COLO668 (cell line): ENCODE data around the gene UHRF2.
"Not testable (repeated sequence)": the region's sequence is repeated elsewhere in the genome, so short reads cannot be mapped to it uniquely, and the experiment has no call there.

Source experiments
- DNase-seq: peaks from one replicate; lab custom pipeline; 2025; ENCODE audit not compliant: unreplicated experiment; lab: John Stamatoyannopoulos, UW

Gene UHRF2, protein sequence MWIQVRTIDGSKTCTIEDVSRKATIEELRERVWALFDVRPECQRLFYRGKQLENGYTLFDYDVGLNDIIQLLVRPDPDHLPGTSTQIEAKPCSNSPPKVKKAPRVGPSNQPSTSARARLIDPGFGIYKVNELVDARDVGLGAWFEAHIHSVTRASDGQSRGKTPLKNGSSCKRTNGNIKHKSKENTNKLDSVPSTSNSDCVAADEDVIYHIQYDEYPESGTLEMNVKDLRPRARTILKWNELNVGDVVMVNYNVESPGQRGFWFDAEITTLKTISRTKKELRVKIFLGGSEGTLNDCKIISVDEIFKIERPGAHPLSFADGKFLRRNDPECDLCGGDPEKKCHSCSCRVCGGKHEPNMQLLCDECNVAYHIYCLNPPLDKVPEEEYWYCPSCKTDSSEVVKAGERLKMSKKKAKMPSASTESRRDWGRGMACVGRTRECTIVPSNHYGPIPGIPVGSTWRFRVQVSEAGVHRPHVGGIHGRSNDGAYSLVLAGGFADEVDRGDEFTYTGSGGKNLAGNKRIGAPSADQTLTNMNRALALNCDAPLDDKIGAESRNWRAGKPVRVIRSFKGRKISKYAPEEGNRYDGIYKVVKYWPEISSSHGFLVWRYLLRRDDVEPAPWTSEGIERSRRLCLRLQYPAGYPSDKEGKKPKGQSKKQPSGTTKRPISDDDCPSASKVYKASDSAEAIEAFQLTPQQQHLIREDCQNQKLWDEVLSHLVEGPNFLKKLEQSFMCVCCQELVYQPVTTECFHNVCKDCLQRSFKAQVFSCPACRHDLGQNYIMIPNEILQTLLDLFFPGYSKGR

DNA sequence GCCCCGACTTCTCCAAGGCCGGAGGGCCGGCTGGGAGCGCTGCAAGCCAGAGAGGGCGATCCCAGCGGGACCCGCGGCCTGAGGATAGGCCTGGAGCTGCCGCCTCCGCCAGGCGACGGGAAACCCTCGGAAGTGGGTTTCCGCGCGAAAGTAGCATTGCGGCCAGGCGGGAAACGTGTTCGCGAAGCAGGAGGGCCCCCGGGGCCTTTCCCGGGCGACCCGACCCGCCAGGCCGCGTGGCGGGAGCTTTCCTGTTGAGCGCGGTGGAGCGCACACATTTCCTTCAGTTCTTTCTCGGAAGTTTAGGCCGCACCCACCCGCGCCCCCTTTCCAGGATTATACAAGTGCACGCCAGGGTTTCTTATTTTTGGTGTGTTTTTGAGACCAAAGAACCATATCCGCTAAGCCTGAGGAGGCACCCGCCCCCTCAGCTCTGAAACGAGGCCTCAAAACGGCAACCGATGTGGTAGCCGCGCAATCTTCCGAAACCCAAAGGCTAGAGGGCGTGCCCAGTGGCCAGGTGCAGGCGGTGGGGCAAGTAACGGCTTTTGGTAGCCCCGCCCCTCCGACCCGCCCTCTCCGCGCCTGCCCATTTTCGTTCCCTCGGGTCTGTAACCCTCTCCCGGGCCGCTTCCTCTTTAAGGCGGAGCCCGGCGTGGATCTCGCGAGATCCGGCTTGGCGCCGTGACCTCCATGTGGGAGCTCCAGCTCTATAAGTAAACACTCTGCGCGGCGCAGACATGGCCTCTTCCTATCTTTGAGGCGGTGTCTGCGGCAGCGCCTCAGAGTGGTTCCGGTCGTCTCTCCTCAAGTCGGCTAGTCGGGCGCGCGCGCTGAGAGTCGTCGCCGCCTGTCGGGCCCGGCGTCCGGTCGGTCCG is at the start of gene UHRF2:
Gene UHRF2 (plus strand): TSS at position 713 of the 878 bp plus-strand sequence. CDS start 292 bp downstream, outside the sequence.
- DNase-seq: peak; percentile 97

DNA sequence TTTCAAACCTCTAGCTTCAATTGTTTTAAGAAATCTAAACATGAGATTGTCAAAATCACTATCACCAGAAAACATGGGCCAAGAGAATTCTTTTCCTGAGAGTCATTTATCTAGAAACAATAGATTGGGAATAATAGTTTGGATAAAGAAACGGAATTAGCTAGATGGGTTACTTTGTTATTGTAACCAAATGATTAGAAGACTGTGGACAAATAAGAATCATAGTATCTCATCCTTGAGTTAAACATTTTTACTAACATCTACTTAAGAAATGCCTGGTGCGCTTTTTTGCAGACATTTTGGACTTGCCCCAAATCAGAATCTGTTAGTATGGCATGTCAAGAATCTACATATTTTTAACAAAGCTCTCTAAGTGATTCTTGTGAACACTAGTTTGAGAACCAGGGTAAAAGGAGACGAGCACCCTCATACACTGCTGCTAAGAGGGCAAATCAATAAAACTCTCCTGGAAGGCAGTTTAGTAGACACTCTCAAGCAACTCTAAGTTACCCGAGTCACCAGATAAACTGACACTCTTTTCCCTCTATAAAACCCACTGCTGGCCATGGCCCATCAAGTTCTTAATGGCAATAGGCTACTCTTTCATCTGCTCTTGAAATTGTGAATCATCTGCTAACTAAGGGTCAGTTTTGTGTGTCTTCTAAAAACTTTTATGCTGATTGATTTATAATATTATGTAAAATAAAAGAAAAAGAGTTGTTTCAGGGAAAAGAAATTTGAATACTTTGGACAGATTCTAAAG is 45.7 kb upstream of the UHRF2 start:
- DNase-seq: no peak

DNA sequence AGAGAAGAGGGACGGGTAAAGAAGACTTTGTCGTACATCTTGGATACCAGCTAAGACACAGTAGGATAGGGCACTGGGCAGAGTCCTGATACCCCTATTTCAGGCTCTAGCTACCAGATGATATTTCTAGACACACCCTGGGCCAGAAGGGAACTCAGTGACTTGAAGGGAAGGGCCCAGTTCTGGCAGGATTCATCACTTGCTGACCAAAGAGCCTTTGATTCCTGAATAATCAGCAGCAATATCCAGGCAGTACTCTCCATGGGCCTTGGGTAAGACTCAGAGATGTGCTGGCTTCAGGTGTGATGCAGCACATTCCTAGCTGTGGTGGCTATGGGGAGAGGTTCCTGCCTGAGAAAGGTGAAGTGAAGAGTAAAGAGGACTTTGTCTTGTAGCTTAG is 44.2 kb upstream of the UHRF2 start:
- no peak for DNase-seq

DNA sequence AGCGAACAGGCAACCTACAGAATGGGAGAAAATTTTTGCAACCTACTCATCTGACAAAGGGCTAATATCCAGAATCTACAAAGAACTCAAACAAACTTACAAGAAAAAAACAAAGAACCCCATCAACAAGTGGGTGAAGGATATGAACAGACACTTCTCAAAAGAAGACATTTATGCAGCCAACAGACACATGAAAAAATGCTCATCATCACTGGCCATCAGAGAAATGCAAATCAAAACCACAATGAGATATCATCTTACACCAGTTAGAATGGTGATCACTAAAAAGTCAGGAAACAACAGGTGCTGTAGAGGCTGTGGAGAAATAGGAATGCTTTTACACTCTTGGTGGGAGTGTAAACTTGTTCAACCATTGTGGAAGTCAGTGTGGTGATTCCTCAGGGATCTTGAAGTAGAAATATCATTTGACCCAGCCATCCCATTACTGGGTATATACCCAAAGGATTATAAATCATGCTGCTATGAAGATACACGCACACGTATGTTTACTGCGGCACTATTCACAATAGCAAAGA is 31.5 kb upstream of the UHRF2 start:
- not testable (repeated sequence) for DNase-seq

DNA sequence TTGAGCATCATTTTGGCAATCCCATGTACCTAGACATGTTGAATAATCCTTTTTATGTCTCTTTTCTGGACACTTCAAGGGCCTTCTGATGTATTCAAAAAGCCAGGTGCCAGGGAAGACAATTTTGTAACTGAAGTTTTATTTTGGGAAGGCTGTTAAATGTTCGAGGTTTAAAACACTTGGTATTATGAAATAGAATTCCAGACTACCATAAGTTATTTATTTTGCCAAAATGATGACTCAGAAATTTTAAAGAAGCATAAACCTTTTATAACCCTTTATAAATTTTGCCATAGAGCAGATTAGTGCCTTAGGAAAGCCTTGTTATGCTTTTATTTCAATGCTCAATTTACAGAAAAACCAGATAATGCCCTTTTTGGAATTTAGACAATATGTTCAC is 30.3 kb upstream of the UHRF2 start:
- DNase-seq: no peak

DNA sequence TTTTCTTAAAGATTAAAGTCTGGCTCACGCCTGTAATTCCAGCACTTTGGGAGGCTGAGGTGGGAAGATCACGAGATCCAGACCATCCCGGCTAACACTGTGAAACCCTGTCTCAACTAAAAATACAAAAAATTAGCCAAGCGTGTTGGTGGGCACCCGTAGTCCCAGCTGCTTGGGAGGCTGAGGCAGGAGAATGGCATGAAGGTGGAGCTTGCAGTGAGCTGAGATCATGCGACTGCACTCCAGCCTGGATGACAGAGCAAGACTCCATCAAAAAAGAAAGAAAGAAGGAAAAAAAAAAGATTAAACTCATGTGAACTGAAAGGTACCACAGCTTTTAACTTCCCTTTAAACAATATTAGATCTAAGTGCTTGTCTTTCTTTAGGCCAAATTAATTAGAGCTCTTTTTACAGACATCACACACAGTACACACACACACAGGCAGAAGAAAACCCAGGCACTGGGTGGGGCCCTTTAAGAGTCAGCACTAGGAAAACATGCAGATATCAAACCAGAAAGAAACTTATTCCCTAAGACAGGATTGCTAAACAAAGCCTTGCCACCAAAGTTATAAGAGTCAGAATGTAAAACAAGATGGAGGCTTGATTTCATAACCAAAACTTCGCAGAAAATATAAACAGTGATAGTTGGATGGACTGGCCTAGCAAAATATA is 29.3 kb upstream of the UHRF2 start:
- no peak for DNase-seq

DNA sequence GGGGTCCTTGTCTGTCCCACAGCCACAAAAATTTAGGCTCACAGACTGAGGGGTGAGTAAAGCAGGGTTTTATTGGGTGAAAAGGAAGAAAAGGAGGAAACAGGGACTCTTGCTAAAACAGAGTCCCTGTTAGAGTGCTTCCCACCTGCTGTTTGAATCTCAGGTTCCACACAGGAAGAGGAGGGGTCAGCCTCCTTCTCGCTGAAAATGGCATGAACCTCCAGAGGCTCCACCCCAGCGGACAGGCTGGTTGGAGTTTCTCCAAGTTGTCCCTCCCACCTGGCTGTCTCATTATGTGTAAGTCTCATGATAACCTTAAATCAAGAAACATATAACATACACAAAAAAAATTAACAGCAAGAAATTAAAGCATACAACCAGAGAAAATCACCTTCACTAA is 28.3 kb upstream of the UHRF2 start:
- no peak for DNase-seq

DNA sequence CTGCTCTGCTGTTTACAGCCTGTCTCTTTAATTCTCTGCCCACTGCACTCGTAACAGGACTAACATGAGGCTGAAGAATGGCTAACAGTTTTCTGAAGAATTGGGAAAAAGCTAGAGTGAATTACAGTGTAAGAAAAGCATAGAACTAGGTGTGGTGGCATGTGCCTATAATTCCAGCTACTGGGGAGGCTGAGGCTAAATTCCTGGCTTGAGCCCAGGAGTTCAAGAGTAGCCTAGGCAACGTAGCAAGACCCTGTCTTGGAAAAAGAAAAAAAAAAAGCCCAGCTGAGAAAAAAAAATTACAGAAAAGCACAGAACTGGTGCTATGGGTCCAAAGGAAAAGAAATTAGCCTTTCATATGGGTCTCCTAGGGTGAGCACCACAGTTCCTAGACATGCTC is 13.9 kb upstream of the UHRF2 start:
- no peak for DNase-seq

DNA sequence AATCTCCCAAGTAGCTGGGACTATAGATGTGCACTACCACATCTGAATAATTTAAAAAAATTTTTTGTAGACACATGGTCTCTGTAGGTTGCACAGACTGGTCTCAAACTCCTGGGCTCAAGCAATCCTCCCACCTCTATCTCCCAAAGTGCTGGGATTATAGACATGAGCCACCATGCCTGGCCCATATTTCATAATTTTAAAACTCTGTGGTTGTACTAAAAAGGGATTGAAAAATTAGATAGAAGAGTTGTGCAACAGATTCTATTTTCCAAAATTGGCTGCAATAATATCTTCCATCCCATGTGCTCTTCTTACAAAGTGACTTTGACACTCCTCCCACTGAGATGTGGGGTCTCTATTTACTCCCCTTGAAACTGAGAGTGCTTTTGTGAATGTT is 7.6 kb upstream of the UHRF2 start:
- DNase-seq: no peak

DNA sequence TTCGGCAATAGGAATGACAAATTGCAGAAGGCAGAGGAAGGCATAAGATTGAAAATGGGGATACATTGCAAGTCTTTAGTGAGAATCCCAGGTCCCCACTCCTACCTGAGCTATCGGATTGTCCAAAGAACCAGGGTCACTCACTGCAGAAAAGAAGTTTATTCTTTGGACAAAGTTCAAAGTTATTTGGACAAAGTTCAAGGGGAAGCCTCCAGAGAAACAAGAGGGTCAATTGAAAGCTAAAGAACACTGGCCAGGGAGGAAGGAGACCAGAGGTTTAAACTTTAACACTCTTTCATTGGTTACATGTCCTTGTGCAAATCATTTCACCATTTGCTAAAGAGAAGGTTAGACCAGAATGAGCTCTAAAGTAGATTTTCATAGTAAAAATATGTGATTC is 5.2 kb upstream of the UHRF2 start:
- no peak for DNase-seq

DNA sequence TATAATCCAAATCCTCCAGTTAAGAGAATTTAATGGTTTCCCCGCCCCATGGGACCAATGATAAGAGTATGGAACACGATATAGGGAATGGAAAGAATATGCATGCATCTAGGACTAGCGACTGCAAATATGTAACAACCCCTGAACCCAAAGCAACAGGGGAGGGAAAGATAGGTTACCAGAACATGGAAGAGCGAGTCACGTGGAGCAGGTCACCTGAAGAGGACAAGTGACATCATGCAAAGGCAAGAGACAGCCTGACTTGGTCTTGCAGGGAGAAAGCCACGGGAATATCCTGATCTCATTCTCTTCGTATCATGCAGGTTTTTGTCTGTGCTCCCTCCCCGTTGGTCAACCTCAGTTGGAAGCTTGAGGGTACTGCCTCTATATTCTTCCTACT is 4.7 kb upstream of the UHRF2 start:
- DNase-seq: no peak

DNA sequence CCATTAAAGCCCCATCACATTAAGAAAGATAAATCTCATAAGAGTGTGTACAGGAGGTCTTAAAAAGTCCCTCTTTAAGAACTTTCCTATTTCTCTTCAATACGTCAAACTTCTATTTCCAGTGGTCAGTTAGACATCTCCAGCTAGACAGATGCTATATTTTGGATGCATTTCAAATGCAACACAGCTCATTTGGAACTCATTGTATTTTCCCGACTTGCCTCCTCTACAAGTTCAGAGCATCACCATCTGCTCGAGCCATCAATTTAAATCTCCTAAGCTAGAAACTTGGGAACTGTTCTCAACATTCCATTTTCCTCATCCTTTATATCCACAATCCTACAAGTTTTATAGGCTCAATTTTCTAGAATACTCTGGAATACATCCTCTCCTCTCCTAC is 3.2 kb upstream of the UHRF2 start:
- DNase-seq: no peak

DNA sequence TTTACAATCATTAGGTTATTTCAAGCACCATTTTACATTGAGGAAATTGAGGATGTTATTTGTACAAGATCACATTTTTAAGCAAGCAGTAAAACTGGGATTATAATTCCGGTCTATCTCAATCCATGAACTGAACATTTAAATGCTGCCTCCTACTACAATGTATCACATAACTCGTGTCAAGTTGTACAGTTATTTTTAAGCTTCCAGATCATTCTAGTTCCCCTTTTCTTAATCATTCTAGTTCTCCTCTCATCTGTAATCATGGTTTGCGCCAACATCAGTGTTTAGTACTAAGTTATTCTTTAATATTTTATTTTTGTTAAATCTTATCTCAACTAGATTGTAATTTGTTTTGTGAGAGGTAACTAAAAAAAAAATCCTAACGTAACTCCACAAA is 2.4 kb upstream of the UHRF2 start:
- no peak for DNase-seq

DNA sequence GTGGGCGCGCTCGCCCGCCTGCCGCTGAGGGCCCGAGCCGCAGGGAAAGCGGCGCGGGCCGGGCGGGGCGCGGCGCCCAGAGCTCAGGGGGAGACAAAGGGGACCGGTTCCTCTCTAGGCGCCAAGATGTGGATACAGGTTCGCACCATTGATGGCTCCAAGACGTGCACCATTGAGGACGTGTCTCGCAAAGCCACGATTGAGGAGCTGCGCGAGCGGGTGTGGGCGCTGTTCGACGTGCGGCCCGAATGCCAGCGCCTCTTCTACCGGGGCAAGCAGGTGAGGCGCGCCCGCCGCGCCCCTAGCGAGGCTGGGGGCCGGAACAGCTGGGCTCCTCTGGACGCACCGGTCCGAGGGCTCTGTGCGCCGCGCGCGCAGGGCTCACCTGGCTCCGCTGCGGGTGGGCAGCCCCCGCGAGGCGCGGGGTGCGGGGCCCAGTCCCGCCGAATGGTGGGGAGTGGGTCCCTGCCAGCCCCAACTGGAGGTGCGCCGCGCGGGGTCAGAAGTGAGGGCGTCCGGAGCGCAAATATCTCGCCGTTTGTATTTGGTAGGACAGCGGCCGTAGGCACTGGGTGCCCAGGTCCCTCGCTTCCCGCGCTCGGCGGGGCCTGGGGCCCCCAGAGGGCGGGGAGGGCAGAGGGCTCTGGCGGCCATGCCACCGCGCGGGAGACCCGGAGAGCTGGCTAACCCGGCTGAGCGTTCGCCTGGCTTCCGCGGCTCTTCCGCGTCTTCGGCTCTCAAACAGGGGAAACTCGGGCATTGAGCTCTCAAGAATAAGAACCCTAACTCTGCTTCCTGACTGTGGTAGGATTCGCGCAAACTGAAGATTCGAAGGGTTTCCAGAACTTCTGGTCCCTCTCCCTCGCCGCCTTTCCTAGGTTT is 607 bp downstream of the UHRF2 start:
- peak; percentile 70 for DNase-seq

DNA sequence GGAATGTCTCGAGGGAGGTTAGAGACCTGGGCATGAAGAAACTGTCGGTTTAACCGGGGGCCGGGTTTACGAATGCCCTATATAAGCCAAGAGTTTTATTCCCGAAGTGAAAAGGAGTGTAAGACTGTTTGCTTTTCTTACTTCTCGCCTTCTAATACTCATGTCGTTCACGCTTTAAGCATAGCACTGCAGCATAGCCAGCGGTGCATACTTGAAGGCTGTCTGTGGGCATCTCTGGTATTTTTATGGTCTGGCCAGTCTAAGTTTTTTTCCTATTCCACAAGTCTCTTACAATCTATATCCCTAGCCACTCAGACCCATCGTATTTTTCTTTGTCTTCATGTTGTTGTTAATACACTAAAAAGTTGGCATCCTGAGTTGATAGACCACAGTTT is 1.2 kb downstream of the UHRF2 start:
- DNase-seq: no peak

DNA sequence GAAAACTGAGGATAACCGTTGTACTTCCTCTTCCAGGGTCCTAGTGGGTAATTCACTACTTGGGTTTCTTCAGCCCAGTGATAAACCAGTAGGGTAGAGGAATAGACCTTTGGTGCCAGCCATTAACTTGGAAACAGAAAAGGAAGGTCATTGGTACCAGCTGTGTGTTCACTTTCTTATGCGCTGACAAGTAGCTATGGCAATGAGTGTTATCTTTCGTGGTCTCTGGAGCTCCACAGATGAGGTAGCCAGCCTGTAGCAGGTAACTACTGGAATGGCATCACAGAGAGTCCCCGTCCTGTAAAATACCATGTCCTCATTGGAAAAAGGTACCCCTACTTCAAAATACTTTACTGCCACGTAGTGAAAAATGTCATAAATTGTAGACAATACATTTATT is 2.3 kb downstream of the UHRF2 start:
- DNase-seq: no peak

DNA sequence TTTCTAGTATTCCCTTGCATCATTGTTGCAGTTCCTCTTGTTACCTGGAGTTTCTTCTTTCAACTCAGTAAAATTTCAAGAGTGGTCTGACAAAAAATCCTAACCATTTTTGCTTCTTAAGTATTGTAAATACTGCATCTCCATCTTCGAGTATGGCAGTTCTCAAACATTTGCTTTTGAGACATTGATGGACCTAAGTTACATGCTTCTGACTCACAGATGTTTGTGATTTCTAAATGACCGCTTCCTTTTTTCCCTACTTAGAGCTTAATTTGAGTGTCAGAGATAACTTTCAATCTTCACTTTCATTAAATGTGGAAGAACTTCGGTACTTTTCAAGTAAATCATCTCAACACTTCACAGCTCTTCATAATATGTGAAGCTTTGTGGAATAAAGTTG is 4.2 kb downstream of the UHRF2 start:
- no peak for DNase-seq

DNA sequence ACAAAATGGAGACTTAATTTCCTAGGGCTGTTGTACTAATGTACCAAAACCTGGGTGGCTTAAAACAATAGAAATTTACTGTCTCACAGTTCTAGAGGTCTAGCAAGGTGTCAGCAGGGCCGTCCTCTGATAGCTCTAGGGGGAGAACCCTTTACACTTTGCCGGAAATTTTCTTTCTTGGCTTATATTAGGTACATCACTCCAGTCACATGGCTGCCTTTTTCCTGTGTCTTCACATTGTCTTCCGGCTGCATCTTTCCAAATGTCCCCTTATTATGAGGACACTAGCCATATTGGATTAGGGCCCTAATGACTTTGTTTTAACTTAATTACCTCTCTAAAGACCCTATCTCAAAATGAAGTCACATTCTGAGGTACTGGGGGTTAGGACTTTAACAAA is 5.8 kb downstream of the UHRF2 start:
- DNase-seq: no peak

DNA sequence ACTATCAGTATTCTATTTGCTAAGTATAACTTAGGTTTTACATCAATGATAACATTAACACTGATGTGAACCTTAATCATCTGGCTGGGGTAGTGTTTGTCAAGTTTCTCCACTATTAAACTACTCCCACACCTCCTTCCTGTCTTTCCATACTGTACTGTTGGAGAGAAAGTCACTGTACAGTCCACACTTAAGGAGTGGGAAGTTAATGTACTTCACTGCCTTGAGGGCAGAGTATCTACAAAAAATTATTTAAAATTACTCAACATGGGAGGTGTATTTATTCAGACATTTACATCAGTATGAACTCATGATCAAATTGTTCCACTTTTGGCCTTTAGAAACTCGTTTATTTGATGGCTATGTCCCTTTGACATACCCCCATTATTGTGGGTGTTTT is 11.9 kb downstream of the UHRF2 start:
- no peak for DNase-seq
